Activated CD8-positive, alpha-beta T cell treated with anti-CD3 and anti-CD28 coated beads for 36 hours (primary cell): ENCODE data around the gene KIAA1549. TPM values are rescaled to one million over a fixed set of nuclear protein-coding genes. Genes with fewer than 3 reads are reported as not detected.

Experiments used
- ATAC-seq: fragments of 200-7000 bp; cut with Tn5 transposase; one replicate; pipeline ENCODE4 v1.10.0; 2021; ENCODE audit warnings: mild to moderate bottlenecking, moderate library complexity
- CTCF ChIA-PET: fragments of 350-600 bp; sonication (Branson Sonifier 250); formaldehyde crosslinking; loops from one replicate; lab custom pipeline; 2021; ENCODE audit warnings: antibody characterized with exemption; lab: Charles Lee
- POLR2A ChIA-PET: fragments of 350-600 bp; sonication (Branson Sonifier 250); formaldehyde crosslinking; loops from one replicate; lab custom pipeline; 2021; ENCODE audit warnings: antibody characterized with exemption; lab: Charles Lee
- DNase-seq: peaks from one replicate; pipeline ENCODE4 v3.0.0-alpha.2; 2020
- H3K27ac Mint-ChIP-seq: one replicate; pipeline ENCODE4 v1.8.0; 2021; ENCODE audit warnings: mild to moderate bottlenecking, mixed read lengths
- H3K27me3 Mint-ChIP-seq: one replicate; pipeline ENCODE4 v1.8.0; 2021; ENCODE audit warnings: mixed read lengths
- H3K36me3 Mint-ChIP-seq: one replicate; pipeline ENCODE4 v1.8.0; 2021; ENCODE audit warnings: low read depth, mixed read lengths
- H3K4me1 Mint-ChIP-seq: one replicate; pipeline ENCODE4 v1.8.0; 2021; ENCODE audit warnings: low read depth, mixed read lengths
- H3K4me3 Mint-ChIP-seq: one replicate; pipeline ENCODE4 v1.8.0; 2021; ENCODE audit warnings: mild to moderate bottlenecking, moderate library complexity, mixed read lengths
- H3K9me3 Mint-ChIP-seq: one replicate; pipeline ENCODE4 v1.8.0; 2021; ENCODE audit warnings: mixed read lengths
- CTCF ChIP-seq: fragments of 200-600 bp; IDR thresholded peaks from one replicate; pipeline ENCODE4 v1.8.0; 2022; ENCODE audit warnings: antibody characterized with exemption, mild to moderate bottlenecking
- intact Hi-C: fragments of 100-400 bp; cut with micrococcal nuclease; formaldehyde crosslinking; loops from one replicate; pipeline ENCODE4 v1.10.0; 2022
- total RNA-seq, 2 experiments: library from RNA; stranded (reverse); gene quantifications; one replicate each; pipeline ENCODE4 v1.2.3, GENCODE V29; 2021

The KIAA1549 gene
- total RNA-seq, 2 experiments from 2014 or later: 1.3 to 1.5 TPM

GRCh38 chr7:138967159-138967558 is 14.0 kb downstream of the KIAA1549 start:
- Mint-ChIP-seq H3K4me3 (no peak overlapping the region), H3K27me3 (peaks cover 3% of the 10 kb centered on the region), H3K36me3 (no peaks in the 10 kb centered on the region), H3K27ac (no peak overlapping the region), H3K9me3 (no peaks in the 10 kb centered on the region), H3K4me1 (no peaks in the 10 kb centered on the region)
- DNase-seq (no peak), ATAC-seq (no peak)
- POLR2A ChIA-PET: no interaction called here
- CTCF ChIA-PET: interaction anchor here (1.2 kb wide), 1 partner anchor 9 kb away, joined by 3 read pairs; no protein-coding TSS in a partner anchor
- intact Hi-C loops: no loop called here
- TF ChIP-seq CTCF: no peak

GRCh38 chr7:138964624-138965436 is 16.4 kb downstream of the KIAA1549 start:
- ATAC-seq (no peak), DNase-seq (no peak)
- intact Hi-C loops: no loop called here
- Mint-ChIP-seq H3K4me3 (no peak overlapping the region), H3K27me3 (peaks cover 3% of the 10 kb centered on the region), H3K4me1 (no peaks in the 10 kb centered on the region), H3K9me3 (no peaks in the 10 kb centered on the region), H3K36me3 (no peaks in the 10 kb centered on the region), H3K27ac (no peak overlapping the region)
- ChIA-PET POLR2A (interaction anchor here (1.0 kb wide), 1 partner anchor 17 kb away, joined by 3 read pairs; no protein-coding TSS in a partner anchor), CTCF (no interaction called here)
- no peak for TF ChIP-seq CTCF

- H3K27me3 Mint-ChIP-seq: peaks cover 3% of the 10 kb centered on the region
- no peaks in the 10 kb centered on the region for H3K4me1 Mint-ChIP-seq
- DNase-seq (no peak), ATAC-seq (no peak)
- no peaks in the 10 kb centered on the region for H3K9me3 Mint-ChIP-seq
- H3K27ac Mint-ChIP-seq: no peak overlapping the region
- H3K36me3 Mint-ChIP-seq: no peaks in the 10 kb centered on the region
- intact Hi-C loops: no loop called here
- ChIA-PET POLR2A (interaction anchor here (1.0 kb wide), 1 partner anchor 18 kb away, joined by 3 read pairs; no protein-coding TSS in a partner anchor), CTCF (no interaction called here)
- H3K4me3 Mint-ChIP-seq: no peak overlapping the region
- no peak for TF ChIP-seq CTCF
Observed at GRCh38 chr7:138963675-138964074, 17.5 kb downstream of the KIAA1549 start.

- no peaks in the 10 kb centered on the region for H3K9me3 Mint-ChIP-seq
- peaks cover 3% of the 10 kb centered on the region for H3K27me3 Mint-ChIP-seq
- ChIA-PET POLR2A (no interaction called here), CTCF (interaction anchor here (2.1 kb wide), 1 partner anchor 19 kb away, joined by 6 read pairs; no protein-coding TSS in a partner anchor)
- no peak overlapping the region for H3K4me3 Mint-ChIP-seq
- no peak for TF ChIP-seq CTCF
- no peaks in the 10 kb centered on the region for H3K4me1 Mint-ChIP-seq
- no peaks in the 10 kb centered on the region for H3K36me3 Mint-ChIP-seq
- no peak for ATAC-seq
- H3K27ac Mint-ChIP-seq: no peak overlapping the region
- DNase-seq: no peak
- intact Hi-C loops: no loop called here
Observed at GRCh38 chr7:138962561-138963270, 18.5 kb downstream of the KIAA1549 start.
